ENCODE data around the gene SPHK1. TPM values are rescaled to one million over a fixed set of nuclear protein-coding genes. Genes with fewer than 3 reads are reported as not detected.

The SPHK1 gene
- total RNA-seq, 1 donor from 2014 or later = 2.0 TPM

- Mint-ChIP-seq H3K27me3 (ENCODE audit: low read depth) (no peaks in the 10 kb centered on the region), H3K4me1 (peaks cover 12% of the 10 kb centered on the region), H3K9me3 (no peaks in the 10 kb centered on the region), H3K4me3 (no peak overlapping the region), H3K36me3 (peaks cover 7% of the 10 kb centered on the region), H3K27ac (peak overlapping the region; percentile 36)
- no peak for TF ChIP-seq CTCF (IDR thresholded peaks at IDR 0.05; ENCODE audit: unreplicated experiment)
- no peak for DNase-seq (ENCODE audit: low spot score in 2 of 2, unreplicated experiment in 2 of 2)
Measured at GRCh38 chr17:76419576-76420260, 35.3 kb downstream of the SPHK1 start.

- H3K36me3 Mint-ChIP-seq = peaks cover 7% of the 10 kb centered on the region
- TF ChIP-seq CTCF (IDR thresholded peaks at IDR 0.05; ENCODE audit: unreplicated experiment) = no peak
- no peak for DNase-seq (ENCODE audit: low spot score in 2 of 2, unreplicated experiment in 2 of 2)
- no peak overlapping the region for H3K4me3 Mint-ChIP-seq
- H3K27me3 Mint-ChIP-seq (ENCODE audit: low read depth) = no peaks in the 10 kb centered on the region
- peaks cover 11% of the 10 kb centered on the region for H3K4me1 Mint-ChIP-seq
- H3K9me3 Mint-ChIP-seq = no peaks in the 10 kb centered on the region
- H3K27ac Mint-ChIP-seq = no peak overlapping the region
Measured at GRCh38 chr17:76420356-76421043, 36.1 kb downstream of the SPHK1 start.

GRCh38 chr17:76421044-76421407 is 36.6 kb downstream of the SPHK1 start:
- peaks cover 7% of the 10 kb centered on the region for H3K36me3 Mint-ChIP-seq
- peaks cover 11% of the 10 kb centered on the region for H3K4me1 Mint-ChIP-seq
- H3K27me3 Mint-ChIP-seq (ENCODE audit: low read depth) = no peaks in the 10 kb centered on the region
- H3K9me3 Mint-ChIP-seq = no peaks in the 10 kb centered on the region
- no peak for TF ChIP-seq CTCF (IDR thresholded peaks at IDR 0.05; ENCODE audit: unreplicated experiment)
- no peak overlapping the region for H3K4me3 Mint-ChIP-seq
- DNase-seq (ENCODE audit: low spot score in 2 of 2, unreplicated experiment in 2 of 2) = no peak
- no peak overlapping the region for H3K27ac Mint-ChIP-seq

- no peak for TF ChIP-seq CTCF (IDR thresholded peaks at IDR 0.05; ENCODE audit: unreplicated experiment)
- no peaks in the 10 kb centered on the region for H3K9me3 Mint-ChIP-seq
- no peak overlapping the region for H3K4me3 Mint-ChIP-seq
- DNase-seq (ENCODE audit: low spot score in 2 of 2, unreplicated experiment in 2 of 2) = no peak
- H3K27me3 Mint-ChIP-seq (ENCODE audit: low read depth) = no peaks in the 10 kb centered on the region
- H3K4me1 Mint-ChIP-seq = peaks cover 7% of the 10 kb centered on the region
- peaks cover 7% of the 10 kb centered on the region for H3K36me3 Mint-ChIP-seq
- no peak overlapping the region for H3K27ac Mint-ChIP-seq
Measured at GRCh38 chr17:76422406-76422805, 38.0 kb downstream of the SPHK1 start.

- H3K4me1 Mint-ChIP-seq = peaks cover 3% of the 10 kb centered on the region
- DNase-seq (ENCODE audit: low spot score in 2 of 2, unreplicated experiment in 2 of 2) = no peak
- no peak for TF ChIP-seq CTCF (IDR thresholded peaks at IDR 0.05; ENCODE audit: unreplicated experiment)
- peaks cover 7% of the 10 kb centered on the region for H3K36me3 Mint-ChIP-seq
- no peaks in the 10 kb centered on the region for H3K27me3 Mint-ChIP-seq (ENCODE audit: low read depth)
- H3K27ac Mint-ChIP-seq = no peak overlapping the region
- H3K9me3 Mint-ChIP-seq = no peaks in the 10 kb centered on the region
- no peak overlapping the region for H3K4me3 Mint-ChIP-seq
Measured at GRCh38 chr17:76422860-76423259, 38.5 kb downstream of the SPHK1 start.

Measured in mesothelial cell of epicardium (in vitro differentiated cells).